ENCODE results near the gene RIN3. TPM values are rescaled to one million over a fixed set of nuclear protein-coding genes. Genes with fewer than 3 reads are reported as not detected.

The RIN3 gene
- total and polyA plus RNA-seq, 2 of the 4 experiments (the other 2 are of a cell fraction), result 2.5 to 11.1 TPM

GRCh38 chr14:92552066-92552465 lies 38.5 kb downstream of the RIN3 start:
- DNase-seq (no peak), ATAC-seq (ENCODE audit: low read depth) (no peak)
- ChIA-PET POLR2A (ENCODE audit: unreplicated experiment) (no interaction called here), CTCF (no interaction called here)
- peaks cover 28% of the 10 kb centered on the region; the same call in 1 of the 2 replicates for H4K20me1 ChIP-seq (ENCODE audit: insufficient read depth, low read length)
- H4K8ac ChIP-seq (ENCODE audit: low read depth in 2 of 2, low read length in 2 of 2), result no peak overlapping the region
- dilution Hi-C loops (cut with HindIII; ENCODE audit: low sequenced_read_pairs, unreplicated experiment), result no loop called here
- no peak overlapping the region for H2BK120ac ChIP-seq (ENCODE audit: low read depth, low read length)
- no peak overlapping the region for H3K14ac ChIP-seq (replicated peaks; ENCODE audit: low read depth, low read length)
- no peaks in the 10 kb centered on the region for H3K9me3 ChIP-seq (ENCODE audit: control insufficient read depth, insufficient read depth, low read length)
- no peak overlapping the region for H3K4me2 ChIP-seq (ENCODE audit: low read depth, low read length)
- H4K5ac ChIP-seq (ENCODE audit: low read depth, low read length), result no peak overlapping the region
- H2BK15ac ChIP-seq (ENCODE audit: low read depth, low read length), result no peak overlapping the region
- H3K4me1 ChIP-seq (ENCODE audit: control insufficient read depth, insufficient read depth, low read length), result peaks cover 15% of the 10 kb centered on the region
- H2BK20ac ChIP-seq (ENCODE audit: low read depth, low read length), result no peak overlapping the region
- peaks cover 31% of the 10 kb centered on the region for H3K9me1 ChIP-seq (ENCODE audit: insufficient read depth, low read length)
- H2AK5ac ChIP-seq (ENCODE audit: low read depth, low read length), result peak overlapping the region; percentile 52; the same call in 1 of the 2 replicates
- no peak overlapping the region for H2AK9ac ChIP-seq (replicated peaks; ENCODE audit: low read depth, low read length, poor library complexity)
- H3K79me1 ChIP-seq (ENCODE audit: low read depth in 1 of 2, low read length in 2 of 2), result peaks cover 39 to 85% of the 10 kb centered on the region in 2 experiments
- in situ Hi-C loops (cut with MboI; ENCODE audit: low sequenced_read_pairs), result no loop called here
- no peak overlapping the region for H3K18ac ChIP-seq (ENCODE audit: low read depth, low read length)
- H2AFZ ChIP-seq (replicated peaks; ENCODE audit: low read length, poor library complexity), result no peak overlapping the region
- H4K91ac ChIP-seq (ENCODE audit: insufficient read depth, low read depth, low read length), result no peak overlapping the region
- no peak overlapping the region for H2BK5ac ChIP-seq (ENCODE audit: low read depth, low read length, poor library complexity, severe bottlenecking)
- H3K4ac ChIP-seq (ENCODE audit: low read depth, low read length), result no peak overlapping the region
- H3K23ac ChIP-seq (ENCODE audit: low read depth, low read length), result no peak overlapping the region
- no peak overlapping the region for H3K27ac ChIP-seq (ENCODE audit: insufficient read depth, low read length)
- no TSS peak for BruUV-seq (replicated peaks)
- H3K36me3 ChIP-seq (ENCODE audit: control insufficient read depth, insufficient read depth, low read length), result peaks cover 9% of the 10 kb centered on the region
- H3K56ac ChIP-seq (ENCODE audit: extremely low read depth, insufficient read depth, low read length), result no peak overlapping the region
- H3K4me3 ChIP-seq (ENCODE audit: insufficient read depth, low read depth, low read length), result no peak overlapping the region
- no peaks in the 10 kb centered on the region for H3K27me3 ChIP-seq (ENCODE audit: control insufficient read depth, insufficient read depth, low read length)
- intact Hi-C loops (cut with micrococcal nuclease), result loop anchor here (1.0 kb wide), 1 partner anchor 39 kb away; the partner anchor contains the start of gene RIN3
- WGBS, 2 experiments (ENCODE audit: extremely low coverage in 2 of 2, insufficient read length in 1 of 2), result 50% methylated on average over 1 of the region's 4 CpGs; no CpG with 5 or more reads in 1 of the 2 experiments
- no peak overlapping the region for H3K9ac ChIP-seq (ENCODE audit: low read depth, low read length)
- no peak for TF ChIP-seq MAFK (IDR thresholded peaks at IDR 0.05; ENCODE audit: low read depth, low read length)
- no peak for TF ChIP-seq CTCF (conservative IDR thresholded peaks at IDR 0.05; ENCODE audit: low read depth, low read length)
- no peak for TF ChIP-seq SMC3 (IDR thresholded peaks at IDR 0.05; ENCODE audit: low read depth, low read length)
